ENCODE results near the gene OPHN1. TPM values are rescaled to one million over a fixed set of nuclear protein-coding genes. Genes with fewer than 3 reads are reported as not detected.

The OPHN1 gene
- total RNA-seq, 1 donor from 2014 or later, result 5.6 TPM

GRCh38 chrX:68422478-68422877 lies 10.8 kb downstream of the OPHN1 start:
- no peak overlapping the region for H3K4me3 ChIP-seq

GRCh38 chrX:68421636-68422035 lies 11.7 kb downstream of the OPHN1 start:
- no peak for TF ChIP-seq CTCF (IDR thresholded peaks at IDR 0.05)
- Histone ChIP-seq H3K9me3 (no peaks in the 10 kb centered on the region), H3K4me3 (no peak overlapping the region), H3K36me3 (no peaks in the 10 kb centered on the region), H3K27ac (no peak overlapping the region), H3K4me1 (no peaks in the 10 kb centered on the region), H3K27me3 (no peaks in the 10 kb centered on the region)
- DNase-seq (ENCODE audit: low spot score in 2 of 2), result no peak
- intact Hi-C loops (cut with DNase I), result no loop called here

More at GRCh38 chrX:68422478-68422877, 10.8 kb downstream of the OPHN1 start:
- DNase-seq (ENCODE audit: low spot score in 2 of 2), result no peak
- Histone ChIP-seq H3K36me3 (no peaks in the 10 kb centered on the region), H3K4me1 (no peaks in the 10 kb centered on the region), H3K27me3 (no peaks in the 10 kb centered on the region), H3K9me3 (no peaks in the 10 kb centered on the region), H3K27ac (no peak overlapping the region)
- intact Hi-C loops (cut with DNase I), result no loop called here
- TF ChIP-seq CTCF (IDR thresholded peaks at IDR 0.05), result no peak

GRCh38 chrX:68420559-68420958 lies 12.7 kb downstream of the OPHN1 start:
- no peak for TF ChIP-seq CTCF (IDR thresholded peaks at IDR 0.05)

DNA sequence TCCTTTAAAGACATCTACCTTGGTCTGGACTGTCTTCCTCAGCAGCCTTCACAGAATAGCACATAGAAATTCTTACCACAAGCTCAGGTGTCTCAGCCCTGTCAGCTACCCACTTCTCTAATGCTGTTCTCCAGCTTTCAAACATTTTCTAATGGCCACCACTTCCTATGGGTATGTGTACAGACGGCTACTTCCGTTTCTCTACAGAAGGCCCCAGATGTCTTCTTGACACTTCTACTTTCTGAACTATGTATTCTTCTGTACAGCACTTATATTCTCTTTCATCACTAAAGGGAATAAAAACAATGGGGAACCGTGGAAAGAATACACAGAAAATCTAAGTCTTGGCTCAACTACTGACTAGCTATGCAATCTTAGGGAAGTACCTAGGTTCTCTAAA lies 13.3 kb downstream of the OPHN1 start:
- no peaks in the 10 kb centered on the region for H3K27me3 ChIP-seq
- intact Hi-C loops (cut with DNase I), result no loop called here
- no peak for TF ChIP-seq CTCF (IDR thresholded peaks at IDR 0.05)

More at GRCh38 chrX:68420559-68420958, 12.7 kb downstream of the OPHN1 start:
- no peak for DNase-seq (ENCODE audit: low spot score in 2 of 2)
- intact Hi-C loops (cut with DNase I), result no loop called here
- Histone ChIP-seq H3K27ac (no peak overlapping the region), H3K36me3 (no peaks in the 10 kb centered on the region), H3K4me1 (no peaks in the 10 kb centered on the region), H3K4me3 (no peak overlapping the region), H3K9me3 (no peaks in the 10 kb centered on the region), H3K27me3 (no peaks in the 10 kb centered on the region)

DNA sequence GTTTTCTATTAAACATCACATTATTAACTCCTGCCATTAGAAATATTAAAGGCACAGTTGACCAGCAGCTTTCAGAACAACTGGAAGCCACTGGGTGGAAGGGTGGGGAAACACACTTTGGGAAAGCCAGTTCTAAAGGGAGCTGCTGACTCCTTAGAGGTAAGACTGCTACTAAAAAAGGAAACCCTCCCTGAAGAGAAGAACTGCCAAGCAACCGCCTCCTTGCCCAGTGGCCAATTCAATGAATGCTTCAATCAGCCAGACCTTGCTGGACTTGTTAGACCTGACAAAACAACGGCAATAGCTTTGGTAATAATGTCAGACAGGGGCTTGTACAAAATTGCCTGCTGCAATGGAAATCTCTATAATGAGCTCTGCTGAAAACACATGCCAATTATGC lies 15.6 kb downstream of the OPHN1 start:
- H3K9me3 ChIP-seq, result no peaks in the 10 kb centered on the region
- no peak overlapping the region for H3K27ac ChIP-seq
- no peaks in the 10 kb centered on the region for H3K4me1 ChIP-seq
- TF ChIP-seq CTCF (IDR thresholded peaks at IDR 0.05), result no peak
- DNase-seq (ENCODE audit: low spot score in 2 of 2), result no peak
- intact Hi-C loops (cut with DNase I), result no loop called here
- H3K4me3 ChIP-seq, result no peak overlapping the region
- H3K36me3 ChIP-seq, result no peaks in the 10 kb centered on the region
- no peaks in the 10 kb centered on the region for H3K27me3 ChIP-seq

More for the DNA sequence above, 13.3 kb downstream of the OPHN1 start:
- DNase-seq (ENCODE audit: low spot score in 2 of 2), result no peak
- H3K36me3 ChIP-seq, result no peaks in the 10 kb centered on the region
- H3K4me1 ChIP-seq, result no peaks in the 10 kb centered on the region
- no peak overlapping the region for H3K4me3 ChIP-seq
- no peak overlapping the region for H3K27ac ChIP-seq
- H3K9me3 ChIP-seq, result no peaks in the 10 kb centered on the region

DNA sequence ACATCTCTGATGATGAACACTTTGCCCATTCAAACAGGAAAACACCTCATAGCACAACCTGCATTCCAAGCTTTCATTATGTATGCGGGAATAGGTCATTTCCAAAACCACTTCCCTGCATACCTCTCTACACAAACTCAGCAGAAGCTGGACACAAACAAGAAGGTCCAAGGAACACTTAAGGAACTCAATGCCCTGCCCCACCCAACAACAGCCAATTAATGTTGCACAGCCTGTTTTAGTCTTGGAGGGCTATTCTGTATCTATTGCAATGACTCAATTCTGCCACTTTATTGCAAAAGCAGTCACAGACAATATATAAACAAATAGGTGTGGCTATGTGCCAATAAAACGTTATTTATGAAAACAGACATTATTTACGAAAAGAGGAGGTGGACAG lies 16.7 kb downstream of the OPHN1 start:
- H3K4me1 ChIP-seq, result no peaks in the 10 kb centered on the region
- H3K27me3 ChIP-seq, result no peaks in the 10 kb centered on the region
- H3K9me3 ChIP-seq, result no peaks in the 10 kb centered on the region
- no peak for TF ChIP-seq CTCF (IDR thresholded peaks at IDR 0.05)
- no peak overlapping the region for H3K27ac ChIP-seq
- H3K36me3 ChIP-seq, result no peaks in the 10 kb centered on the region
- H3K4me3 ChIP-seq, result no peak overlapping the region
- intact Hi-C loops (cut with DNase I), result no loop called here
- DNase-seq (ENCODE audit: low spot score in 2 of 2), result no peak
